ENCODE data around the gene MYMK.

- no peak for TF ChIP-seq CTCF (IDR thresholded peaks at IDR 0.05)
- TF ChIP-seq POLR2AphosphoS5 (IDR thresholded peaks at IDR 0.05), result no peak
Measured at GRCh38 chr9:133472753-133473378, 51.9 kb downstream of the MYMK start.

Measured in sigmoid colon (tissue), 4 donors.